HG02885 (cell line): ENCODE data around the gene TMEM233.

Experiments used
- ATAC-seq: cut with Tn5 transposase; IDR thresholded peaks from one replicate; pipeline ENCODE4 v1.9.1; 2021; ENCODE audit warnings: mild to moderate bottlenecking; ENCODE audit not compliant: unreplicated experiment, poor library complexity

TMEM233 gene

GRCh38 chr12:119593578-119594398, at the start of gene TMEM233:
TMEM233 (plus strand) TSS chr12:119593774; CDS start chr12:119593849, 75 bp downstream.
- ATAC-seq = no peak

GRCh38 chr12:119544765-119545625, 48.6 kb upstream of the TMEM233 start:
- ATAC-seq = no peak

DNA sequence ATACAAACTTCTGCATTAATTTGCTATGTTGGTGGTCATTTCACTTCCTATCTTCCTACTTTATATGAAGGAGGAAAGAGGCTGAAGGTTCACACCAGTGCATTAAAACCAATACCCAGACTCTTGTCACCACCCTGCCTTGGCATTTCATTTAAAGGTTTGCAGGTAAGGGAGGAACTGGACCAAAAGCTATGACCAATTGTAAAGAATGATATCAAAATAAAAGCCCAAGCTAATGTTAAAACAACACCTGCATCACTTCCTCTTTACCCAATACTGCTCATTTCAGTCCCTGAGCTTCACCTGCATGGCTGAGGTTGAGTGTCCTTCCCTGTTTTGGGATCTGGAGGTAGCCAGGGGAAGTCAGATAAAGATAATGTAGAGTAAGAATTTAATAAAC, 47.2 kb upstream of the TMEM233 start:
- no peak for ATAC-seq

DNA sequence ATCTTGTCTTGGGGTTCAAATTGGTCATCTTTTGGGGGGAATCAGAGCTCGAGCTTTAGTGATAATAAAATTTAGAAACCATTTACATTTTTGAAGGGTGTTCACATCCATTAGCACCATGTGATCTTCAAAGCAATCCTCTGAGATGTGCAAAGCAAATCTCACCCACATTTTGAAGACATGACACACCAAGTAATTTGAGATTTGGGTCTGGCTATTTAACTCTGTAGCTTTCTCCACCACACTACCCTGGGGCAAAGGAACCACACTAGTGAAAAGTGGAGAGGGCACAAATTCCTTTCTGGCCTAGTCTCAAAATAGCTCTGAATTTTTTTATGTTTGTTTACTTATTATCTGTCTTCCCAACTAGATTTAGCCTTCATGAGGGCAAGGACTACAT, 46.6 kb upstream of the TMEM233 start:
- no peak for ATAC-seq

- ATAC-seq = no peak
These were observed 36.7 kb upstream of the TMEM233 start for GRCh38 chr12:119556854-119557253.

DNA sequence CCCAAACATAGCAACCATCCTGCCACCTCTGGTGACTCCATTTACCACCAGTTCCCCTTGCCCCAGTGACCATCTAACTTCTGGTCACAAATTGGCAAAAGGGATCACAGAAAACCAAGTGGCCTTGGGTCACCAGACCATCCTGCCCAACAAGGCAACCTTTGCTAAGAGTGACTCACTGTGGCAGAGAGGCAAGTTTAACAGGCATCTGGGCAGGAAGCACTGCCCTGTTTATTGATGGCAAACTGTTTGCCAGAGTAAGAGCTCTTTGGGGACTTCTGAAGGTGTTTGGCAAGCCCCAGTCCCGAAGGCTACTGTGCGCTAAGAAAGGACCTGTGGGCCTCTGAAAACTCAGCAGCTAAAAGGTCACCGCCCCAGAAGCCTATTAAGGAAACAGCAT, 28.2 kb upstream of the TMEM233 start:
- no peak for ATAC-seq

DNA sequence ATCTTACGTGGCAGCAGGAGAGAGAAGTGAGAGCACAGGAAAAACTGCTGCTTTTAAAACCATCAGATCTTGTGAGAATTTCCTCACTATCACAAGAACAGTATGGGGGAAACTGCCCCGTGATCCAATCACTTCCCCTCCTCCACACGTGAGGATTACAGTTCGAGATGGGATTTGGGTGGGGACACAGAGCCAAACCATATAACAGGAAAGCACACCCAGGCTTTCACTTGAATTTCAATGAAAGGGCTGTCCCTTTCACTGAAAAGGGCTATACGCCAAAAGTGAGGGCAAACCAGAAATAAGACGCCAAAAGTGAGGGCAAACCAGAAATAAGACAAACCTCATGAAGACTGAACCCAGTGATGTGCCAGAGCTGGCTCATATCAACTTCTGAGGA, 22.8 kb upstream of the TMEM233 start:
- no peak for ATAC-seq

DNA sequence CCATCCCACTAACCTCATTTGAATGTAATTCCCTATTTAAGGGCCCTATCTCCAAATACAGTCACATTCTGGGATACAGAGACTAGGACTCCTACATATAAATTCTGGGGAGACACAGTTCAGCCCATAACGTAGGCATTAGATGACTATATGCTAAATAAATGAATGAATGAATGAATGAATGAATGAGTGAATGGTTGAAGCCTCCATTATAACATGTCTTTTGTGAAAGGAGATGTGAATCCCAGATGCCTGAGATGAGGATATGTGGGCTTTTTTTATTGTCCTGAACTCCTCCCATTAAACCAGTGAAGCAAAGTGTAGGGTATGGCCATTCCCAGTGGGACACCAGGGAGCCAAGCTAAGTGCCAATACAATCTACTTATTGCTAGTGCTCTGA, 20.5 kb upstream of the TMEM233 start:
- ATAC-seq = no peak

DNA sequence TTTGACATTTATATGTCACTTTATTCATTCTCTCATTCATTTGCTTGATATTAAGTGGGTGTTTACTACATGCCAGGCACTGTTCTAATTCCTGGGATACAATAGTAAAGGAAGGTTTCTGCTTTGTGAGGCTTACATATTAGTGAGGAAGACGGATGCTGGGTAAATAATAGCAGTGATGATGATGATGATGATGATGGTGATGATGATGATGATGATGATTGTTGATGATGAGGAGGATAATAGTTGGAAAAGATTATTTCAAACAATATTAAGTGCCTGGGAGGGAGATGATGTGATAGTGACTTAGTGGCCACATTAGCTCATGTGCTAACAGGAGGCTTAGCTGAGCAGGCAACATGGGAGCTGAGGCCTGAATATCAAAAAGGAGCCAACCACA, 19.3 kb upstream of the TMEM233 start:
- ATAC-seq = no peak

GRCh38 chr12:119576118-119576810, 17.3 kb upstream of the TMEM233 start:
- no peak for ATAC-seq

GRCh38 chr12:119576915-119577314, 16.7 kb upstream of the TMEM233 start:
- ATAC-seq = no peak

DNA sequence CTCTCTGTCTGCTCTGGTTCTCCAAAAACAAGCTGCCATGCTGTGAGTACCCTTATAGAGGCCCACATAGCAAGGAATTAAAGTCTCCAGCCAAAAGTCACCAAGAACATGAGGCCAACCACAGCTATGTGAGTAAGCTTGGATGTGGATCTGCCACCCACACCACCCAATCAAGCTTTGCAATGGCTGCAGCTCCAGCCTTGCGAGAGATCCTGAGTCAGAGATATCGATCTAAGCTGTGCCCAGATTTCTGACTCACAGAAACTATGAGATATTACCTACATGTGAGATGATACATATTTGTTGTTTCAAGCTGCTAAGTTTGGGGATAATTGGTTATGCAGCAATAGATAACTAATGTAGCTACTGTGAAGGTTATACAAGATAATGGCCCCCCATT, 15.5 kb upstream of the TMEM233 start:
- no peak for ATAC-seq

- no peak for ATAC-seq
These were observed 4.5 kb upstream of the TMEM233 start for GRCh38 chr12:119589097-119589496.

GRCh38 chr12:119589634-119590033, 3.9 kb upstream of the TMEM233 start:
- no peak for ATAC-seq

DNA sequence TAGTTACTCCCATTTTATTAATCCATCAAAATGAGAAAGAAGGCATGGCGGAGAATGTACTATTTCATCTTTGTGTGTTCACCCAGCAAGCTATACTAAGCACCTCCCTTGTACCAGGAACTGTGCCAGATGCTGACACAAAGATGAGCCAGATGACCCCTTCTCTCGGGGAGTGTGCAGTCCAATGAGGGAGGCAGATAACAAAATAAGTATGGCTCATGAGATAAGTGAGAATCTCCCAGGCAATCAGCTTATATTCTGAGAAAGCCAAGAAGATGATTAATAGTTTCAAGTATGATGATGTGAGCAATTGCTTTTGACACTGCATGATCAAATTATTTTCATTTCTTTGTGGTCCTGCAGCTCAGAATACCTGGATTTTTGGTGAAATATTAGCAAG, 1.3 kb upstream of the TMEM233 start:
- ATAC-seq = no peak

- ATAC-seq = no peak
These were observed 791 bp downstream of the TMEM233 start for GRCh38 chr12:119594399-119594730.

DNA sequence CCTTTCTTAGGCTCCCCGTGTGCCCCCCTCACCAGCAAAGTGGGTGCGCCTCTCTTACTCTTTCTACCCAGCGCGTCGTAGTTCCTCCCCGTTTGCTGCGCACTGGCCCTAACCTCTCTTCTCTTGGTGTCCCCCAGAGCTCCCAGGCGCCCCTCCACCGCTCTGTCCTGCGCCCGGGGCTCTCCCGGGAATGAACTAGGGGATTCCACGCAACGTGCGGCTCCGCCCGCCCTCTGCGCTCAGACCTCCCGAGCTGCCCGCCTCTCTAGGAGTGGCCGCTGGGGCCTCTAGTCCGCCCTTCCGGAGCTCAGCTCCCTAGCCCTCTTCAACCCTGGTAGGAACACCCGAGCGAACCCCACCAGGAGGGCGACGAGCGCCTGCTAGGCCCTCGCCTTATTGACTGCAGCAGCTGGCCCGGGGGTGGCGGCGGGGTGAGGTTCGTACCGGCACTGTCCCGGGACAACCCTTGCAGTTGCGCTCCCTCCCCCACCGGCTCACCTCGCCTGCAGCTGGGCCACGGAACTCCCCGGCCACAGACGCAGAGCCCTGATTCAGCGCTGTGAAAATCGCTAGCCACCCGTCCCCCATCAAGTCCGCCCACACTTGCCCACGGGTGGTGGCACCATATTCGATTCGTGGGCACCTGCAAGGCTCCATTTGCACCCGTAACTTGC, 1.3 kb downstream of the TMEM233 start:
- ATAC-seq = no peak

GRCh38 chr12:119598159-119598558, 4.6 kb downstream of the TMEM233 start:
- ATAC-seq = no peak

- no peak for ATAC-seq
These were observed 8.5 kb downstream of the TMEM233 start for GRCh38 chr12:119601877-119602733.

DNA sequence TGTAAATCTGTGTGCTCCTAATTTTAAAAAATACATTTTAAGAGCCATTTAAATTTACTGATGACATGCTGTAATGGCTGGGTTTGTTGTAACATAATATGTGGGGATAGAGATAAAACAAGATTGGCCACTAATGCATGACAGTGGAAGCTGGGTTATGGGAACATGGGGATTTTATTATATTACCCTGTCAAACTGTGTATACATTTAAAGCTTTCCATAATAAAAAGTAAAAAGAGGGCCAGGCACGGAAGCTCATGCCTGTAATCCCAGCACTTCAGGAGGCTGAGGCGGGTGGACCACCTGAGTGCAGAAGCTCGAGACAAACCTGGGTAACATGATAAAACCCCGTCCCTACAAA, 9.1 kb downstream of the TMEM233 start:
- no peak for ATAC-seq
